ENCODE results near the gene PURA. TPM values are rescaled to one million over a fixed set of nuclear protein-coding genes. Genes with fewer than 3 reads are reported as not detected.
A peak's percentile ranks its signal among the peaks of the same experiment; 100 is the strongest.

The PURA gene
- total RNA-seq = 8.1 and 8.2 TPM in 2 replicates
- 1.1 and 1.3 TPM in 2 replicates for polyA plus RNA-seq
- 1.2 TPM in 2 replicates for polyA plus RNA-seq (2011; cell fraction: cytosol; rRNA removed)
- 1.8 and 2.4 TPM in 2 replicates for polyA plus RNA-seq (2011; cell fraction: nucleus; rRNA removed)
- polyA plus RNA-seq (2012) = 2.8 and 3.3 TPM in 2 replicates
- 3.3 and 4.3 TPM in 2 replicates for polyA minus RNA-seq
- 6.6 TPM for polyA minus RNA-seq (2011; cell fraction: cytosol; rRNA and poly(A)+ RNA removed)
- polyA minus RNA-seq (2011; cell fraction: nucleus; rRNA and poly(A)+ RNA removed) = 7.5 and 7.9 TPM in 2 replicates
- percentile 82 among the genes with signal in this experiment for Bru-seq, nascent RNA
- BruChase-seq, experiment 1, labeled RNA remaining after a 6-hour chase = percentile 92 among the genes with signal in this experiment
- percentile 97 among the genes with signal in this experiment for BruChase-seq, experiment 2, labeled RNA remaining after a 2-hour chase
- long read RNA-seq, full-length matches to known transcripts = 21 of 23 reads
- long read RNA-seq, partial matches to known transcripts = 0 of 23 reads
- long read RNA-seq, other reads (novel, unspliced or antisense) = 2 of 23 reads

- peak; percentile 79 for FAIRE-seq
- Histone ChIP-seq H3K4me3 (replicated peaks in 1 of 3; ENCODE audit: insufficient read depth in 1 of 3, low read depth in 1 of 3, low read length in 3 of 3) (peak within 1 kb of the TSS; percentile 63 to 73 (median 69)), H2AFZ (ENCODE audit: low read depth, low read length) (peak within 1 kb of the TSS; percentile 90), H3K4me2 (ENCODE audit: insufficient read depth, low read length) (peak within 1 kb of the TSS; percentile 89), H4K20me1 (replicated peaks; ENCODE audit: control insufficient read depth, extremely low read depth, insufficient read depth, low read length) (peaks cover 6% of the 10 kb centered on the region), H3K9ac (replicated peaks; ENCODE audit: extremely low read depth, insufficient read depth, low read length) (peak within 1 kb of the TSS; percentile 74), H3K9me1 (replicated peaks; ENCODE audit: control insufficient read depth, extremely low read depth, insufficient read depth, low read length) (no peaks in the 10 kb centered on the region), H3K27me3 (ENCODE audit: control insufficient read depth in 2 of 2, insufficient read depth in 2 of 2, low read length in 2 of 2) (peaks cover 12 to 34% of the 10 kb centered on the region in 2 experiments), H3K27ac (ENCODE audit: insufficient read depth, low read depth, low read length) (peak within 1 kb of the TSS; percentile 49), H3K79me2 (ENCODE audit: control insufficient read depth, insufficient read depth, low read length) (peaks cover 19% of the 10 kb centered on the region), H3K4me1 (ENCODE audit: control insufficient read depth, extremely low read depth, insufficient read depth, low read length) (peaks cover 19% of the 10 kb centered on the region), H3K36me3 (ENCODE audit: control insufficient read depth in 2 of 2, extremely low read depth in 1 of 2, insufficient read depth in 2 of 2, low read length in 2 of 2) (no peaks in the 10 kb centered on the region), H3K9me3 (replicated peaks; ENCODE audit: control insufficient read depth, insufficient read depth, low read length) (no peaks in the 10 kb centered on the region)
- ChIA-PET CTCF (interaction anchor here (0.7 to 7.6 kb wide), 5 partner anchors 9 to 41 kb away, joined by 3 to 92 read pairs (median 4); no protein-coding TSS in a partner anchor), POLR2A (interaction anchor here (0.5 kb wide), 1 partner anchor 30 kb away, joined by 3 read pairs; no protein-coding TSS in a partner anchor)
- dilution Hi-C loops (cut with MboI; ENCODE audit: extremely low pct_ligation_motif_present, low sequenced_read_pairs) = no loop called here
- peak; percentile 94 for DNase-seq (ENCODE audit: low read depth, low spot score)
- no TSS peak for BruUV-seq (replicated peaks)
- TF ChIP-seq POLR2A (IDR thresholded peaks at IDR 0.05; ENCODE audit: low read depth, low read length) = peak; percentile 63
- no peak for TF ChIP-seq MAX (IDR thresholded peaks at IDR 0.05; ENCODE audit: insufficient read depth, insufficient read length)
- TF ChIP-seq POLR2AphosphoS5 (IDR thresholded peaks at IDR 0.05; ENCODE audit: insufficient read depth, low read depth, low read length) = peak; percentile 85
- intact Hi-C loops (cut with micrococcal nuclease) = loop anchor here (1.0 kb wide), 1 partner anchor 31 kb away; no protein-coding TSS in a partner anchor
Measured at GRCh38 chr5:140113699-140114263, at the start of gene PURA. TSS of gene PURA (plus strand) at chr5:140114109. CDS start at chr5:140114182, 73 bp downstream.

- Histone ChIP-seq H3K9ac (replicated peaks; ENCODE audit: extremely low read depth, insufficient read depth, low read length) (no peak overlapping the region), H3K4me1 (ENCODE audit: control insufficient read depth, extremely low read depth, insufficient read depth, low read length) (no peaks in the 10 kb centered on the region), H3K4me2 (ENCODE audit: insufficient read depth, low read length) (no peak overlapping the region), H3K9me1 (replicated peaks; ENCODE audit: control insufficient read depth, extremely low read depth, insufficient read depth, low read length) (no peaks in the 10 kb centered on the region), H3K79me2 (ENCODE audit: control insufficient read depth, insufficient read depth, low read length) (no peaks in the 10 kb centered on the region), H3K4me3 (replicated peaks in 1 of 3; ENCODE audit: insufficient read depth in 1 of 3, low read depth in 1 of 3, low read length in 3 of 3) (no peak overlapping the region), H3K27me3 (ENCODE audit: control insufficient read depth in 2 of 2, insufficient read depth in 2 of 2, low read length in 2 of 2) (peaks cover 14 to 36% of the 10 kb centered on the region in 2 experiments), H4K20me1 (replicated peaks; ENCODE audit: control insufficient read depth, extremely low read depth, insufficient read depth, low read length) (no peaks in the 10 kb centered on the region), H3K27ac (ENCODE audit: insufficient read depth, low read depth, low read length) (no peak overlapping the region), H3K9me3 (replicated peaks; ENCODE audit: control insufficient read depth, insufficient read depth, low read length) (no peaks in the 10 kb centered on the region), H3K36me3 (ENCODE audit: control insufficient read depth in 2 of 2, extremely low read depth in 1 of 2, insufficient read depth in 2 of 2, low read length in 2 of 2) (no peaks in the 10 kb centered on the region), H2AFZ (ENCODE audit: low read depth, low read length) (no peak overlapping the region)
- FAIRE-seq (no peak), DNase-seq (ENCODE audit: low read depth, low spot score) (no peak)
- POLR2A ChIA-PET = no interaction called here
- dilution Hi-C loops (cut with MboI; ENCODE audit: extremely low pct_ligation_motif_present, low sequenced_read_pairs) (no loop called here), intact Hi-C loops (cut with micrococcal nuclease) (loop anchor here (1.0 to 5.0 kb wide), 3 partner anchors 71 to 284 kb away; no protein-coding TSS in a partner anchor)
- no TSS peak for BruUV-seq (replicated peaks)
- TF ChIP-seq EZH2 (IDR thresholded peaks at IDR 0.05; ENCODE audit: borderline replicate concordance, low read depth, low read length, severe bottlenecking) (no peak), MYC (IDR thresholded peaks at IDR 0.05; ENCODE audit: low read depth, low read length) (no peak), POLR2AphosphoS5 (IDR thresholded peaks at IDR 0.05; ENCODE audit: insufficient read depth, low read depth, low read length) (no peak), JUN (IDR thresholded peaks at IDR 0.05; ENCODE audit: borderline replicate concordance, insufficient read depth, insufficient read length, low read depth) (no peak), POLR2A (IDR thresholded peaks at IDR 0.05; ENCODE audit: low read depth, low read length) (no peak), MAX (IDR thresholded peaks at IDR 0.05; ENCODE audit: insufficient read depth, insufficient read length) (no peak), GATA2 (IDR thresholded peaks at IDR 0.05; ENCODE audit: insufficient read depth, insufficient read length, low read depth, low read length) (no peak), FOS (IDR thresholded peaks at IDR 0.05; ENCODE audit: borderline replicate concordance, insufficient read depth, low read length) (no peak)
- TF ChIP-seq, protein P1, sequence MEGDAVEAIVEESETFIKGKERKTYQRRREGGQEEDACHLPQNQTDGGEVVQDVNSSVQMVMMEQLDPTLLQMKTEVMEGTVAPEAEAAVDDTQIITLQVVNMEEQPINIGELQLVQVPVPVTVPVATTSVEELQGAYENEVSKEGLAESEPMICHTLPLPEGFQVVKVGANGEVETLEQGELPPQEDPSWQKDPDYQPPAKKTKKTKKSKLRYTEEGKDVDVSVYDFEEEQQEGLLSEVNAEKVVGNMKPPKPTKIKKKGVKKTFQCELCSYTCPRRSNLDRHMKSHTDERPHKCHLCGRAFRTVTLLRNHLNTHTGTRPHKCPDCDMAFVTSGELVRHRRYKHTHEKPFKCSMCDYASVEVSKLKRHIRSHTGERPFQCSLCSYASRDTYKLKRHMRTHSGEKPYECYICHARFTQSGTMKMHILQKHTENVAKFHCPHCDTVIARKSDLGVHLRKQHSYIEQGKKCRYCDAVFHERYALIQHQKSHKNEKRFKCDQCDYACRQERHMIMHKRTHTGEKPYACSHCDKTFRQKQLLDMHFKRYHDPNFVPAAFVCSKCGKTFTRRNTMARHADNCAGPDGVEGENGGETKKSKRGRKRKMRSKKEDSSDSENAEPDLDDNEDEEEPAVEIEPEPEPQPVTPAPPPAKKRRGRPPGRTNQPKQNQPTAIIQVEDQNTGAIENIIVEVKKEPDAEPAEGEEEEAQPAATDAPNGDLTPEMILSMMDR (IDR thresholded peaks at IDR 0.05; ENCODE audit: extremely low read depth in 1 of 2, insufficient read depth in 1 of 2, low read depth in 1 of 2, low read length in 2 of 2) = no peak
- CTCF ChIA-PET = interaction anchor here (0.6 to 14.6 kb wide), 44 partner anchors 8 to 562 kb away, joined by 3 to 379 read pairs (median 4); partner anchors contain the start of genes HBEGF, NRG2 and PURA
Measured at GRCh38 chr5:140072812-140073211, 41.1 kb upstream of the PURA start.
